GM19463 (cell line): ENCODE results near the gene WSB2.

Experiments used
- ATAC-seq: cut with Tn5 transposase; IDR thresholded peaks from one replicate; pipeline ENCODE4 v1.9.1; 2021; ENCODE audit warnings: mild to moderate bottlenecking, moderate library complexity; ENCODE audit not compliant: unreplicated experiment

Gene WSB2

GRCh38 chr12:118061873-118062843 is 1.2 kb upstream of the WSB2 start:
- no peak for ATAC-seq

DNA sequence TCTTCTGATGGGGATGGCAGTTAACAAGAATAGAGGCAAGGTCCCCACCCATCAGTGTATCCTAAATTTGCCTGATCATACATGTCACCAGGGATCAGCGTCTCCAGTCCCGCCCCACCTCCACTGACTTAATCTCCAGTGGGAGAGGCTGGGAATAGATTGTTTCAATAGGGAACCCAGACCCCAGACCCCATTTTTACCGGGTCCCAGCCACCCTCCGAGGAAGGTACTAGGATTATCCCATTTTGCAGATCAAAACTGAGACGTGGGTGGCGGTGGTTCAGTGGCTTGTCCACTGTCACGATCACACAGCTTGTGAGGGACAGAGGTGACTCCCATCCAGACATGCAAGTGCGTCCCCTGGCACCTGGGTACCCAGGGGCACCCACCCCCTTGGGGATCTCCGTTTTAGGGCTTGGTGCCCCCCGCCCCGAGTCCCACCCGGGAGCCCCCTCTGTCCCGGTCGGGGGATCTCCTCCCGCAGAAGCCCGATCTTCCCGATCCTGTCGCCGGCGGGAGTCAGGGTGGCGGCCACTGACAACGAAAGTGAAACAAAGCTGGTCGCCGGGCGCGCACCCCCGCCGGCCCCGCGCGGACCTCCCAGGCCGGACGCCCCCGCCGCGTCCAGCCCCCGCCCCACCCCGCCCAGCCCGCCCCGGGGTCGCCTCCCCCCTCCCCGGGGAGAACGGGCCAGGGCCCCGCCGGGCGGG is 523 bp downstream of the WSB2 start:
- ATAC-seq = peak; percentile 40

- ATAC-seq = no peak
Measured at GRCh38 chr12:118059341-118060191, 1.4 kb downstream of the WSB2 start.

DNA sequence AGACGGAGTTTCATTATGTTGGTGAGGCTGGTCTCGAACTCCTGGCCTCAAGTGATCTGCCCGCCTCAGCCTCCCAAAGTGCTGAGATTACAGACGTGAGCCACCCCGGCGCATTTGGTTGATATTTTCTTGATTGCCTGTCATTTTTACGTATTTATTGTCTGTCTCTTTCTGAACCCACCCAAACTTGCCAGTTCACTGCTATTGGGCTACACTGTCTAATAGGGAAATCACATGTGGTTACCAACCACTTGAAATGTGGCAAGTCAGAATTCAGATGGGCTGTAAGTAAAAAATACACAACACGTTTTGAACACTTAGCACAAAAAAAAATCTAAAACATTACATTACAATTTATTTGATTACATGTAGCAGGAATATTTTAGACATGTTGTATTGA is 2.1 kb downstream of the WSB2 start:
- ATAC-seq = no peak

- no peak for ATAC-seq
Measured at GRCh38 chr12:118058227-118058626, 2.8 kb downstream of the WSB2 start.

DNA sequence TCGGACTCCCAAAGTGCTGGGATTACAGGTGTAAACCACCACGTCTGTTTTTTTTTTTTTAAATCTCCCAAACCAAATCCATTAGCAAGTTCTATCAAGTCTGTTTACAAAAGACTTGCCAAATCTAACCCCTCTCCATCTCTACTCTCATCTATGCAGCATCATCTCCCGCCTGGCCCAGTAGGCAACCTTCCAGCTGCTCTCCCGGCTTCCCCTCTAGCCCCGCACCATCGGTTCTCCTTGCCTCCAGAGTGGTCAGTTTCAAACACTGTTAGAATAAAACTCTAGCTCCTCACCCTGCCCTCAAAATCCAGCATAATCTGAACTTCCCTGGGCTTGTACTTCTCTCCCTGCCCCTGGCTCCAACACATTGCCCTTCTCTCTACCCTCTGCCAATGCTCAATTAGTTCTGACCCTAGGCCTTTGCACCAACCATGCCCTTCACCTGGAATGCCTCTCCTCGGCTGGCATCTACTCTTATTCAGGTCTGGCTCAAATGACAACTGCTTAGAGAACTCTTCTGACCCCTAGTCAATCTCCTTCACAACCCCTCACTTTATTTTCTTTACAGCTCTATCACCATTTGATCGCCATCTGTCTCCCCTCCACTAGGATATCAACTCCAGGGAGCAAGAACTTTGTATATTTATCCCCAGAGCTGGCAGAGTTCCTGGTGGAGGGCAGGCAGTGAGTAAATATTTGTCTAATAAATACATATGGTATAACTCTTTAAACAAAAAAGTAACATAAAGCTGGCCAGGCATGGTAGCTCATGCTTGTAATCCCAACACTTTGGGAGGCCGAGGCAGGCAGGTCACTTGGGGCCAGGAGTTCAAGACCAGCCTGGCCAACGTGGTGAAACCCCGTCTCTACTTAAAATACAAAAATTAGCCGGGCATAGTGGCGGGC is 4.9 kb downstream of the WSB2 start:
- no peak for ATAC-seq

DNA sequence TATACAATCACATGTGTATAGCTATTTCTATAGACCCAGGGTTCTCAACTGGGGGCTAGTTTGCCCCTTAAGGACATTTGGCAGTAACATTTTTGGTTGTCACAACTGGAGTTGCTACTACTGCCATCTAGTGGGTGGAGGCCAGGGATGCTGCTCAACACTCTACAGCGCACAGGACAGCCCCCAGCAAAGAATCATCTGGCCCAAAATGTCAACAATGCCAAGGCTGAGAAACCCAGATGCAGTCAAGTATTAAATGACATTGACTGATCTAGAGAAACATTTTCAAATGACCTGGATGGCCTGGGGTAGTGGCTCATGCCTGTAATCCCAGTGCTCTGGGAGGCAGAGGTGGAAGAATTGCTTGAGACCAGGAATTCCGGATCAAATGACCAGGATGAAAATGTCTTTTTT is 5.8 kb downstream of the WSB2 start:
- peak; percentile 78 for ATAC-seq

GRCh38 chr12:118053071-118053985 is 7.7 kb downstream of the WSB2 start:
- ATAC-seq = no peak

DNA sequence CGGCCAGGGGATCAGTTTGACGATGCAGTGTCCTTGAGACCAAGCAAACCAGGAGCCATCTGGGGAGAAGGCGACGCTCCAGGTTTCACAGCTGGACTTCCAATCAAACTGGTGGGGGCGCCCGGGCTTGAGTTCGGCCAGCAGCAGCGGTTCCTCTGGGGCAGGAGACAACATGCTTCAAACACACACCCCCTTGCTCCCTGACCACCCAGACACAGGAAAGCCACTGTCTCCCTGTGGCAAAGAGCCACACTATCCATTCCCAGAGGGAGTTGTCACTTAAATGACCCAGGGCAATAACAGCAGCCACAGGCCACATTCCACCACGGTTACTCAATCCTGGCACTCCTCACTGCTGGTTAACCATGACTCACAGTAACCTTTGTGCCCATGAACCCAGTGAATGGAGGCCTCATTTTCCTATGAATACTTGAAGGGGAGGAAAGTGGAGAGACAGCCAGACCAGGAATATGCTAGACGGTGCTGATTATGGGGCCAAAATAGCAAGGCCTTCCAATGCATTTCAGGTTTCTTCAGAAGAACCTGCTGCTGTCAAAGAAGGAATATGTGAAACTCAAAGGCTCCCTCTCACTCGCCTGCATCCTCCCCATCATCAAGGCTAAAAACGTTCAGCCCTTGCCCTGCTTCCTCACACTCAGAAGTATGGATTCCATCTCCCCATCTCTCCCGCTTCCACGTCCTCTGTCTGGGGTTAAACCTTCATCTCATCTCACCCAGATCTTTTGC is 8.5 kb downstream of the WSB2 start:
- no peak for ATAC-seq

GRCh38 chr12:118050972-118051910 is 9.7 kb downstream of the WSB2 start:
- ATAC-seq = no peak

- ATAC-seq = no peak
Measured at GRCh38 chr12:118046430-118046829, 14.5 kb downstream of the WSB2 start.

DNA sequence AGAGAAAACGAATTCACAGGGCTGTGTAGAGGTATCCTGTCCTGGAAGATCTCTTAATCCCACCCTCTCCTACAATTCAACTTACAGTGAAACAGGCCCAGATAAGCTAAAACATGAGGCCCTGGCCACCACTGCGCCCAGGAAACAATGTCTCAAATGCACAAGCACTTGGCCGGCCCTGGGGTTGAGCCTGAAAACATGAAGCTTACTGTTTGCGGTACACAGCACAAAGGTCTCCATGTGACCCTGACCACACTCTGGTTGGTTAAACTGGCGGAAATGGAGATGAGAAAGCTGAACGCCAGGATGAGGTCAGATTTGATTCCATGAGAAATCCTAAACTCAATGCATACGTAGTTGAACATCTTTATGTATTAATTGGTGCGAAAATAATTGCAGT is 16.4 kb downstream of the WSB2 start:
- no peak for ATAC-seq

GRCh38 chr12:118044075-118044474 is 16.9 kb downstream of the WSB2 start:
- ATAC-seq = no peak

DNA sequence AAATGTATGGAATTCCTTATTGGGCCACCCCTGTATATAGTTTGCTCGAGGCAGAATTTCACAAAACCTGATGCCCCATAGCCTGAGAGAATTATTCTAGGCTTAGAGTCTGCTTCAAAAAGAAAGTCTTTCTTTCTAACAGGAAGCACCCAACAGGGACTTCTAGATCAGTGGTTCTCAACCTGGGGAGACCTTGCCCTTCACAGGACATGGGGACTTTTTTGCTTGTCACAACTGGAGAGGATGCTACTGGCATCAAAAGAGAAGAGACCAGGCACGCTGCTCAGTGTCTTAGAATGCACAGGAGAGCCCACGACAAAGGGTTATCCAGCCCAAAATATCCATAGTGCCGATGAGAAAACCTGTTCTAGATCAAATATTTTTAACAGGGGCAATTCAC is 18.9 kb downstream of the WSB2 start:
- no peak for ATAC-seq

DNA sequence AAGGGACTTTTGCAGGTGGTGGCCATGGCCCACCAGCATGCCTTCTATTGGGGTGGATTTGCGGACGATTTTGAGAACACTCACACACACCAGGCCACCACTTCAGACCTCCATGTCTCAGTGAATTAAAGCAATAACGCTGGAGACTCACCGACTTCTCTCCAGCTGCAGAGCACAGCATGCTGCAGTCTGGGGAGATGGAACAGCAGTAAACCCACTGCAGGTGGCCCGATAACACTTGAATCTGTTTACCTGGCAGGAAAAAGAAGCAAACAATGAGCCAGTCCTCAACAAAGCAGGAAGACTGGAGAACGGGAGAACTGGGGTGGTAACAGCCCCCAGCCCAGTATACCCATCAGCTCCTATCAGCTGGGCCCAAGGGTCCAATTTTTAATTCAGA is 22.8 kb downstream of the WSB2 start:
- no peak for ATAC-seq

GRCh38 chr12:118036672-118037411 is 24.1 kb downstream of the WSB2 start:
- ATAC-seq = no peak
